Suppressor macrophage treated with lipopolysaccharide for 4 hours (primary cell): ENCODE results near the gene TMPRSS3.
A peak's percentile ranks its signal among the peaks of the same experiment; 100 is the strongest.

Experiments
- DNase-seq: peaks from one replicate; pipeline ENCODE4 v3.0.0-alpha.2; 2020

Gene TMPRSS3

GRCh38 chr21:42395905-42396651 is at the start of gene TMPRSS3:
Gene TMPRSS3 (minus strand): TSS chr21:42396052. CDS start chr21:42395417, 635 bp downstream.
- no peak for DNase-seq

- DNase-seq: no peak
These were observed 49.5 kb upstream of the TMPRSS3 start for GRCh38 chr21:42445311-42445710.

GRCh38 chr21:42444745-42445059 is 48.9 kb upstream of the TMPRSS3 start:
- no peak for DNase-seq

GRCh38 chr21:42443876-42444744 is 48.3 kb upstream of the TMPRSS3 start:
- DNase-seq: no peak

- no peak for DNase-seq
These were observed 47.4 kb upstream of the TMPRSS3 start for GRCh38 chr21:42443181-42443785.

- DNase-seq: no peak
These were observed 46.1 kb upstream of the TMPRSS3 start for GRCh38 chr21:42441963-42442362.

GRCh38 chr21:42440187-42440792 is 44.4 kb upstream of the TMPRSS3 start:
- DNase-seq: no peak

- no peak for DNase-seq
These were observed 43.7 kb upstream of the TMPRSS3 start for GRCh38 chr21:42439284-42440186.

GRCh38 chr21:42438316-42439205 is 42.7 kb upstream of the TMPRSS3 start:
- no peak for DNase-seq

- no peak for DNase-seq
These were observed 41.9 kb upstream of the TMPRSS3 start for GRCh38 chr21:42437786-42438185.

GRCh38 chr21:42436914-42437313 is 41.1 kb upstream of the TMPRSS3 start:
- no peak for DNase-seq

- no peak for DNase-seq
These were observed 40.0 kb upstream of the TMPRSS3 start for GRCh38 chr21:42435833-42436232.

- DNase-seq: no peak
These were observed 39.5 kb upstream of the TMPRSS3 start for GRCh38 chr21:42435401-42435800.

GRCh38 chr21:42434884-42435283 is 39.0 kb upstream of the TMPRSS3 start:
- no peak for DNase-seq

GRCh38 chr21:42433946-42434551 is 38.2 kb upstream of the TMPRSS3 start:
- DNase-seq: peak; percentile 28

- no peak for DNase-seq
These were observed 36.8 kb upstream of the TMPRSS3 start for GRCh38 chr21:42432695-42433094.

- DNase-seq: no peak
These were observed 35.3 kb upstream of the TMPRSS3 start for GRCh38 chr21:42431196-42431595.

- DNase-seq: no peak
These were observed 34.7 kb upstream of the TMPRSS3 start for GRCh38 chr21:42430521-42430920.

- no peak for DNase-seq
These were observed 34.0 kb upstream of the TMPRSS3 start for GRCh38 chr21:42429856-42430255.

- DNase-seq: no peak
These were observed 33.2 kb upstream of the TMPRSS3 start for GRCh38 chr21:42429021-42429420.
